Thyroid gland (tissue), 4 donors: Measurements from ENCODE around the gene VPS33A. TPM values are rescaled to one million over a fixed set of nuclear protein-coding genes. Genes with fewer than 3 reads are reported as not detected.

Source experiments
- DNase-seq, 2 donors: peaks; one replicate each; pipeline ENCODE4 v3.0.0-alpha.2; 2019
- H3K27ac ChIP-seq, 3 donors: fragments of 200-600 bp; sonication (generic); 1 replicate in 2 of 3; 2 replicates in 1 of 3; pipeline ENCODE4 v1.5.1; 2016 to 2019; ENCODE audit warnings: mild to moderate bottlenecking in 1 of 3, moderate library complexity in 1 of 3
- H3K27me3 ChIP-seq: fragments of 200-600 bp; sonication (generic); one replicate; pipeline ENCODE4 v1.5.1; 2019
- H3K36me3 ChIP-seq, 2 donors: fragments of 200-600 bp; sonication (generic); one replicate each; pipeline ENCODE4 v1.5.1; 2016 to 2019
- H3K4me1 ChIP-seq, 2 donors: fragments of 200-600 bp; sonication (generic); one replicate each; pipeline ENCODE4 v1.5.1; 2017 to 2019
- H3K4me3 ChIP-seq, 3 donors: fragments of 200-600 bp; sonication (generic); replicated peaks in 1 of 3; 1 replicate in 2 of 3; 2 replicates in 1 of 3; pipeline ENCODE4 v1.5.1; 2016; ENCODE audit warnings: mild to moderate bottlenecking in 1 of 3
- H3K9me3 ChIP-seq: fragments of 200-600 bp; sonication (generic); one replicate; pipeline ENCODE4 v1.5.1; 2017
- POLR2A ChIP-seq, 2 donors: fragments of 450-650 bp; IDR thresholded peaks; one replicate each; pipeline ENCODE4 v1.6.1; 2017; ENCODE audit warnings: antibody characterized with exemption in 2 of 2, mild to moderate bottlenecking in 2 of 2, moderate library complexity in 1 of 2
- WGBS, 2 donors: methylation state at CpG; one replicate each; pipeline ENCODE4 v1.1.5; 2017; 5-methylcytosine and 5-hydroxymethylcytosine counted together
- intact Hi-C: fragments of 100-400 bp; cut with DNase I; formaldehyde crosslinking; loops from one replicate; pipeline ENCODE4 v1.15.1; 2023
- total RNA-seq, 4 donors: library from RNA; depleted of rRNA; stranded (reverse); fragments of >200 nt; gene quantifications; one replicate each; pipeline ENCODE4 v1.2.3, GENCODE V29; 2016
- TF ChIP-seq, protein P1 (sequence below), 6 experiments: fragments of 200-600 bp in 3 of 6; fragments of 450-650 bp in 3 of 6; sonication (generic) in 3 of 6; IDR thresholded peaks; one replicate each; pipeline ENCODE4 v1.5.1; 2016 to 2019; ENCODE audit warnings: antibody characterized with exemption in 6 of 6, mild to moderate bottlenecking in 2 of 6, inconsistent platforms in 1 of 6, moderate library complexity in 1 of 6

VPS33A gene
- total RNA-seq, 4 donors from 2014 or later: 14.3 to 16.4 (median 16.1) TPM

GRCh38 chr12:122238861-122239260, 27.4 kb downstream of the VPS33A start:
- no peak overlapping the region for H3K4me3 ChIP-seq
- H3K27me3 ChIP-seq: no peaks in the 10 kb centered on the region
- no peaks in the 10 kb centered on the region for H3K4me1 ChIP-seq
- 93 to 95% methylated on average over 5 of the region's 5 CpGs for WGBS, 2 donors
- DNase-seq: no peak
- no peak overlapping the region for H3K27ac ChIP-seq
- H3K9me3 ChIP-seq: no peaks in the 10 kb centered on the region
- intact Hi-C loops: no loop called here
- H3K36me3 ChIP-seq: peaks cover 30 to 42% of the 10 kb centered on the region in 2 donors
- TF ChIP-seq, protein P1, sequence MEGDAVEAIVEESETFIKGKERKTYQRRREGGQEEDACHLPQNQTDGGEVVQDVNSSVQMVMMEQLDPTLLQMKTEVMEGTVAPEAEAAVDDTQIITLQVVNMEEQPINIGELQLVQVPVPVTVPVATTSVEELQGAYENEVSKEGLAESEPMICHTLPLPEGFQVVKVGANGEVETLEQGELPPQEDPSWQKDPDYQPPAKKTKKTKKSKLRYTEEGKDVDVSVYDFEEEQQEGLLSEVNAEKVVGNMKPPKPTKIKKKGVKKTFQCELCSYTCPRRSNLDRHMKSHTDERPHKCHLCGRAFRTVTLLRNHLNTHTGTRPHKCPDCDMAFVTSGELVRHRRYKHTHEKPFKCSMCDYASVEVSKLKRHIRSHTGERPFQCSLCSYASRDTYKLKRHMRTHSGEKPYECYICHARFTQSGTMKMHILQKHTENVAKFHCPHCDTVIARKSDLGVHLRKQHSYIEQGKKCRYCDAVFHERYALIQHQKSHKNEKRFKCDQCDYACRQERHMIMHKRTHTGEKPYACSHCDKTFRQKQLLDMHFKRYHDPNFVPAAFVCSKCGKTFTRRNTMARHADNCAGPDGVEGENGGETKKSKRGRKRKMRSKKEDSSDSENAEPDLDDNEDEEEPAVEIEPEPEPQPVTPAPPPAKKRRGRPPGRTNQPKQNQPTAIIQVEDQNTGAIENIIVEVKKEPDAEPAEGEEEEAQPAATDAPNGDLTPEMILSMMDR (IDR thresholded peaks at IDR 0.05): no peak
- TF ChIP-seq POLR2A (IDR thresholded peaks at IDR 0.05): no peak

- Histone ChIP-seq H3K9me3 (no peaks in the 10 kb centered on the region), H3K27me3 (no peaks in the 10 kb centered on the region), H3K27ac (no peak overlapping the region), H3K4me3 (no peak overlapping the region), H3K4me1 (no peaks in the 10 kb centered on the region), H3K36me3 (peaks cover 34 to 41% of the 10 kb centered on the region in 2 donors)
- 89 to 93% methylated on average over 7 of the region's 7 CpGs for WGBS, 2 donors
- DNase-seq: no peak
- intact Hi-C loops: no loop called here
- TF ChIP-seq, protein P1 (IDR thresholded peaks at IDR 0.05): no peak
- TF ChIP-seq POLR2A (IDR thresholded peaks at IDR 0.05): no peak
Measured at GRCh38 chr12:122235741-122236140, 30.6 kb downstream of the VPS33A start.

DNA sequence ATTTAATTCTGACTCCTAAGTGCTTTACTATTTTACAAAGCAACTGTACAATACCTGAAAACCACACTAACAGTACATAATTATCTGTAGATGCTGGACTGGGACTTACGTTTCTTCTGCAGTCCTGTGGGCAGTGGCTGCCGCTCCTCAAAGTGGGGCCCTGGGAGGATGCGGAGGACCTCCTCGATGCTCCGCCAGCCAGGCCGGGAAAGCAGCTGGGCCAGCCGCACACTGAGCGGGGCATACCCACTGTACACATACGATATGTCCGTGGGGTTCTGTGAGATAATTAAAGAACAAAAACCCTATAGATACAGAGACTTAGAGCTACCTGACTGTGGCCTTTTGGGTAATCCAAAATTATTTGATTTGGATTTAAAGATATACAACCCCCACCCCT, 33.6 kb downstream of the VPS33A start:
- H3K4me1 ChIP-seq: no peaks in the 10 kb centered on the region
- intact Hi-C loops: no loop called here
- H3K27me3 ChIP-seq: no peaks in the 10 kb centered on the region
- H3K27ac ChIP-seq: no peak overlapping the region
- DNase-seq: no peak
- 94 to 96% methylated on average over 10 of the region's 10 CpGs for WGBS, 2 donors
- TF ChIP-seq, protein P1 (IDR thresholded peaks at IDR 0.05): no peak
- TF ChIP-seq POLR2A (IDR thresholded peaks at IDR 0.05): no peak
- no peaks in the 10 kb centered on the region for H3K9me3 ChIP-seq
- peaks cover 37 to 40% of the 10 kb centered on the region in 2 donors for H3K36me3 ChIP-seq
- H3K4me3 ChIP-seq: no peak overlapping the region

DNA sequence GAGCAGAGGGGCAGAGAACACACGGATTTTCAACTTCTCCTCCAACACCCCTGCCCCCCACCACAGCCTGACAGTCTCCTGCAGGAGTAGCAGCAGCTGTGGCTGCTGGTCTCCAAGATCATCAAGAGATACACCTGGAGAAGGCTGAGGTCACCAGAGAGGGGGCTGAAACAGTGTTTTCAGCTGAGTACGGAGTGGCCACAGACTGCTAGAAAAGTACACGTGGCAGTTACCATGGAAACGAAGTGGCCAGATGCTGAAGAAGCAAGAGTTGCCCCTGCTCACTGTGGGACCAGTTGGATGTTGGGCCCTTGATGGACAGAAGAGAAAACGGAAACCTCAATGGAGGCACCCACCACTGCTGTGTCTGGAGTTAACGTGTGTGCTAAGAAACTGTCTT, 35.5 kb downstream of the VPS33A start:
- TF ChIP-seq POLR2A (IDR thresholded peaks at IDR 0.05): no peak
- TF ChIP-seq, protein P1 (IDR thresholded peaks at IDR 0.05): no peak
- Histone ChIP-seq H3K27ac (no peak overlapping the region), H3K4me1 (peaks cover 6% of the 10 kb centered on the region in 2 donors), H3K27me3 (no peaks in the 10 kb centered on the region), H3K36me3 (peaks cover 37 to 38% of the 10 kb centered on the region in 2 donors), H3K4me3 (no peak overlapping the region), H3K9me3 (no peaks in the 10 kb centered on the region)
- intact Hi-C loops: no loop called here
- WGBS, 2 donors: 72 to 85% methylated on average over 6 of the region's 6 CpGs
- no peak for DNase-seq

- no peak for TF ChIP-seq POLR2A (IDR thresholded peaks at IDR 0.05)
- TF ChIP-seq, protein P1 (IDR thresholded peaks at IDR 0.05): no peak
- DNase-seq: no peak
- 89 to 96% methylated on average over 5 of the region's 5 CpGs for WGBS, 2 donors
- no peak overlapping the region for H3K4me3 ChIP-seq
- H3K27me3 ChIP-seq: no peaks in the 10 kb centered on the region
- no peak overlapping the region for H3K27ac ChIP-seq
- peaks cover 14 to 23% of the 10 kb centered on the region in 2 donors for H3K36me3 ChIP-seq
- peaks cover 22 to 23% of the 10 kb centered on the region in 2 donors for H3K4me1 ChIP-seq
- intact Hi-C loops: no loop called here
- H3K9me3 ChIP-seq: no peaks in the 10 kb centered on the region
Measured at GRCh38 chr12:122228092-122228491, 38.2 kb downstream of the VPS33A start.
